Hematopoietic multipotent progenitor cell (in vitro differentiated cells): ENCODE results near the gene RAB44. TPM values are rescaled to one million over a fixed set of nuclear protein-coding genes. Genes with fewer than 3 reads are reported as not detected.

ENCODE experiments used
- DNase-seq, 3 donors: peaks; one replicate each; pipeline ENCODE4 v3.0.0-alpha.2; 2011 to 2015; ENCODE audit warnings: low read depth in 2 of 3, low spot score in 2 of 3
- total RNA-seq: library from RNA; depleted of rRNA; stranded (reverse); fragments of >200 nt; gene quantifications from one replicate; pipeline ENCODE4 v1.2.3, GENCODE V29; 2012

RAB44 gene
- total RNA-seq, 1 donor: 10.5 TPM

GRCh38 chr6:36746251-36746650 lies 48.6 kb downstream of the RAB44 start:
- DNase-seq: no peak

- no peak for DNase-seq
These were observed 52.3 kb downstream of the RAB44 start for GRCh38 chr6:36749829-36750489.

GRCh38 chr6:36751091-36751490 lies 53.5 kb downstream of the RAB44 start:
- no peak for DNase-seq

GRCh38 chr6:36751833-36752186 lies 54.2 kb downstream of the RAB44 start:
- DNase-seq: no peak

GRCh38 chr6:36752187-36752885 lies 54.7 kb downstream of the RAB44 start:
- DNase-seq: no peak

- DNase-seq: no peak
These were observed 55.4 kb downstream of the RAB44 start for GRCh38 chr6:36752886-36753506.

GRCh38 chr6:36753671-36754405 lies 56.2 kb downstream of the RAB44 start:
- DNase-seq: no peak

- DNase-seq: no peak
These were observed 57.2 kb downstream of the RAB44 start for GRCh38 chr6:36754582-36755434.

- peak; percentile 43 to 67 (median 59) for DNase-seq
These were observed 58.1 kb downstream of the RAB44 start for GRCh38 chr6:36755435-36756348.

GRCh38 chr6:36756786-36757185 lies 59.2 kb downstream of the RAB44 start:
- no peak for DNase-seq

- DNase-seq: no peak
These were observed 59.6 kb downstream of the RAB44 start for GRCh38 chr6:36757206-36757605.

- no peak for DNase-seq
These were observed 60.4 kb downstream of the RAB44 start for GRCh38 chr6:36757943-36758508.

GRCh38 chr6:36758516-36759147 lies 61.0 kb downstream of the RAB44 start:
- no peak for DNase-seq

- peak; percentile 52 to 76 (median 61) for DNase-seq
These were observed 61.6 kb downstream of the RAB44 start for GRCh38 chr6:36759148-36759759.

GRCh38 chr6:36760685-36761435 lies 63.2 kb downstream of the RAB44 start:
- DNase-seq: no peak

- no peak for DNase-seq
These were observed 64.5 kb downstream of the RAB44 start for GRCh38 chr6:36762123-36762522.

GRCh38 chr6:36765190-36765589 lies 67.6 kb downstream of the RAB44 start:
- no peak for DNase-seq
